HG03378 (cell line): ENCODE measurements around the gene TENM3.
A peak's percentile ranks its signal among the peaks of the same experiment; 100 is the strongest.
"Not testable (repeated sequence)": the region's sequence is repeated elsewhere in the genome, so short reads cannot be mapped to it uniquely, and the experiment has no call there.

Experiments
- ATAC-seq: cut with Tn5 transposase; IDR thresholded peaks from one replicate; pipeline ENCODE4 v1.9.1; 2021; ENCODE audit warnings: mild to moderate bottlenecking, moderate library complexity; ENCODE audit not compliant: unreplicated experiment

Gene TENM3

DNA sequence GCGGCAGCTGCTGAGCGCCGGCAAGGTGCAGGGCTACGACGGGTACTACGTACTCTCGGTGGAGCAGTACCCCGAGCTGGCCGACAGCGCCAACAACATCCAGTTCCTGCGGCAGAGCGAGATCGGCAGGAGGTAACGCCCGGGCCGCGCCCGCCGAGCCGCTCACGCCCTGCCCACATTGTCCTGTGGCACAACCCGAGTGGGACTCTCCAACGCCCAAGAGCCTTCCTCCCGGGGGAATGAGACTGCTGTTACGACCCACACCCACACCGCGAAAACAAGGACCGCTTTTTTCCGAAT lies 557.0 kb downstream of the TENM3 start:
- no peak for ATAC-seq

DNA sequence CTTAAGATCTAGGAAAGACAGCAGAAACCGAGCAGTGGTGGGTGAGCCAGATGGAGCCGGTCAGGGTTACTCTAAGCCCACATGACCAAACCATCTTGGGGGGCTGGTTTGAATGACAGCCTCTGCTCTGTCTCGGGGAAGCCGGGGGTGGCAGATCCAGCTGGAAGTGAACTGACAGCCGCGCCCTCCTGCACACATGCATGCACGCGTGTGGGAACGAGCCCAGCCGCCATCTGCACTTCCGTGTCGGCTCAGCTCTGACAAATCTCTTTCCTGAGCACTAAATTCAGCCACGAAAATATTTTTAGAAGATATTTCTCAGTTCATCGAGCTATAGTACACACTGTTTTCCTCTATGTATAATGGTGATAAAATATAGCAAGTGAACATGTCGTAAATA lies 558.4 kb downstream of the TENM3 start:
- no peak for ATAC-seq

DNA sequence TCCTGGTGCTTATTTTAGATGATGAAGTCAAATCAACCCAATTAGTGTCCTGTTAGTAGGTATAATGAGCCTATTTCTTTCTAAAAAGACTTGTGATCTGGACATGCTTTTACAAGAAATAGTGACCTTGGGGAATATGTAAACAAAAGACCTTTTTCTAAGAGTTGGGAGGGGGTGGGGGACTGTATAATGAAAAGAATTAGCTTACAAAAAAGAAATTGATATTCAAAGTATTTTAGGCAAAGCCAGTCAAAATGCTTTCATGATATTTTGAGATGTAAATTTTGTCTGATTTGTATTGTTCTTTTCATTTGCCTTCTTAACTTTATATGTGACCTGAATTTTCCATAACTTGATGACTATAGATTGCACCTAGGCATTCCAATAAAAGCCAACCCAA lies 559.4 kb downstream of the TENM3 start:
- ATAC-seq, result no peak

DNA sequence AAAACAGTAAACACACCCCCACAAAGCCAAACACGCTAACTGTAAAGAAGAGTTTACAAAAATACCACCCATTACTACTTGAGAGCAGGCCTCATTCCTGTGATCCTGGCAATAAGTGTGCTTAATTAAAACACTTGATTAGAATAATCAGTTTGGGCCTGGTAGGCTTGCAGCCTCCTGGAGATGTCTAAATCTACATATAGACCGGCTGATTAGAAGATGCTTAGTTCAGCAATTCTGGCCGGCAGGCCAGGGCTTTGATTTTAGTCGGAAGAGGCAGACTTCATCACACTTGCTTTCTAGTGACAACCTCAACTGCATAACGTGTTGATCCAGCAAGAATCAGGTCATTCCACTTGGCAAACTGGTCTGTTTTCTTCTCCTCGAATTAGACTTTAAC lies 560.0 kb downstream of the TENM3 start:
- no peak for ATAC-seq

DNA sequence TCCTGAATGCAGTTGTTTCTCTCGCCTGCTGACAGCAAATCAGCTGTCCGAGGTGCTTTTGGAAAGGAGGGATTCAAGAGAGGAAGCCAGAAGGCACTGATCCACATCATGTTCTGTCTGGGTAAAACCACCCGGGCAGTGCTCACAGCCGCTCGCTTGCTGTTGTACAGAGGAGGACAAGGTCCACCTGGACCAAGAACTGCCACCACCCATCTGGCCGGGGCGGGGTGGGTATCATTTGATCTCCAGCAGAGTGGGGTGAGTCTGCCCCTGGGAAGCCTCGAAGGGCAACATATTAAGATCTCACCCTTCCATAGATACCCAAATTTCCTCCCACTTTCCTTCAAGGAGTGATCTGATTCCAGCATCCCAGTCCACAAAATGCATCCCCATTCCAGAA lies 560.9 kb downstream of the TENM3 start:
- no peak for ATAC-seq

DNA sequence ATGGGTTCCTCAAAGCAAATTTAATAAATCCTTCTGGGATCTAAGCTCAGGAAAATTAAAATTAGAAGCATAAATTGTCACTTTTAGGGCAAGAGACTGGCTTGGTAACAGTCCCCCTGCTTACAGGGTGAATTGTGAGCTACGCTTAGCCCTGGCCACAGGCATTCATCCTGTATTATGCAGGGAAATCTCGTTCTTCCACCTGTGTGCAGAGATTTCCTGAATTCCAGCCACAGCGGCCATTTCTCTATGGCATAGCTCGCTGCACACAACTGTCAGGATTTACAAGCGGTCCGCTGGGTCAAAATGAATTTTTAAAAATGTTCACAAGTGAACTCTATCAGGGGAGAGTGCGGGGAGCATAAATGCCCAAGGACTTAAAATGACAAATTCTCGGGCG lies 562.1 kb downstream of the TENM3 start:
- ATAC-seq, result no peak

DNA sequence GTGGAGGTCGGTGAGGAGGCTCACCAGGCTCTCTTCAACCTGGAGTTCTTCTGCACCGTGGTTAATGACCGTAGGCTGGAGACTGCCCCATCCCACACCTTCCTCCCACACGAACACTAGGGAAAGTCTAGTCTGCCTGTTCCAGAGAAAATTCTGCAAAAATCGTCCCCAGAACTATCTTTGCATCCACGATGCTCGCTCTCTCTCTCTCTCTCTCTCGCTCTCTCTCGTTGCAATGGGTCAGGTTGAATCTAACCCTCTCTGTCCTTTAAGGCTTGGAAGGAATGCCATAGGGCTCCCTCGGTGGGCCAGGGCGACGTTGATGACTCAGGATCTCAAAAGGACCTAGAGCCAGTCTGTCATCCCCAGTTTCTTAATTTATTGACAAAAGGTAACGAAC lies 562.5 kb downstream of the TENM3 start:
- ATAC-seq, result no peak

DNA sequence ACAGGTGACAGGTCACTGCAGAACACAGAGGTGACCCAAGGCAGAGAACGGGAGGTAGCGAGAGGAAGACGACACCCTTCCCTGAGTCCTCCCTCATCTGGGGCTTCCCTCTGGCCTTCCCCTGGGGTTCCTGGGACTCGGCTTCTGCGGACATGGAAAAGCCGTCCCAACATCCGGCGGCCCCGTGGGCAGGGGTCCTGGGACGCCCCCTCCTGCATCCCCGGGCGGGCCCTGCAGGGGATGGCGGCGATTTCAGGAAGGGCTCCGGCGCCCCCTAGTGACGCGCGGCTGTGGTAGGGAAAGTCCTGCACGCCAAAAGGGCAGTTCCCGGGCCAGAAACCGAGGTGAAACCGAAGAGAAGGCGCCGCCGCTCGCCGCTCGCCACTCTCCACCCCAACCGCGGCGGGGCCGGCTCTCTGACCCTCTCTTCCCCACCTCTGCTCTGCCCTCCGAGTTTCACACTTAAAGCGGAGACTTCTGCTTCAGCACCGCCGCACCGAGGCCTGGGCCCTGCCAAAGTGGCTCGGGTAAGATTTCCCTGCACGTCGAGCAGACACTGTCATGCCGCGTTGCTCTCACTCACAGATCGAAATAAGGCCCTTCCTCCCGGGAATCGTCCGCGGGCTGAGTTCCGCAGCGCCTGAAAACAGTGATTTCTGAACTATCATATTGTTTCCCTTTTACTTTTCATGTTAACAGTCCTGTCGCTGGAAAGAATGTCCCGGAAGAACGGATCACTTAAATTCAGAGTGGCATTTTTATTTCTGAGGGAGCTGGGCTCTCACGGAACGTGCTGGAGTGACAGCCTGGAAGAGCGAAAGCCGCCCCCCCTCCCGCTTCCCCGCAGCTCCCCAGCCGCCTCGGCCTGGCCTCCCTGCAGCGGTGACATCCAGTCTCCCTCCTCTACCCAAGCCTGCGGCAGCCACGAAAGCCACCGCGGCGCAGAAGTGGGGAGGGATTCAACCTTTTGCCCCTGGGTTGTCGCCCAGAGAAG lies 563.4 kb downstream of the TENM3 start:
- peak; percentile 56 for ATAC-seq

DNA sequence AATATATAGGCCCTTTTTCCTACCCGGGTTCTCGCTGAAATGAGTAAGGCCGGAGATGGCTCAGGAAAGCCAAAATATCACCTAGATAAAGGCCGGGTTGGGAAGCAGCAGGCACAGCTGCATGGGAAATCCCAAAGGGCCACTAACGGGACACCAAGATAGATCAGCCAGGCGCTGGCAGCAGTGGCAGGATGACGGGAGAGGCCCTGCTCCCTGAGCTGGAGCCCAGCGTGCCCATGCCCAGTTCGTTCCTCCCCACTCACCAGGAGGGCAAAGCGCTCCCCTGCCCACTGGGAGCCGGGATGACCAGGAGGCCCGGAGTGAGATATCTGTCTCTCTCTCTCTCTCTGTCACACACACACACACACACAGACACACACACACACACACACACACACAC lies 564.1 kb downstream of the TENM3 start:
- no peak for ATAC-seq

DNA sequence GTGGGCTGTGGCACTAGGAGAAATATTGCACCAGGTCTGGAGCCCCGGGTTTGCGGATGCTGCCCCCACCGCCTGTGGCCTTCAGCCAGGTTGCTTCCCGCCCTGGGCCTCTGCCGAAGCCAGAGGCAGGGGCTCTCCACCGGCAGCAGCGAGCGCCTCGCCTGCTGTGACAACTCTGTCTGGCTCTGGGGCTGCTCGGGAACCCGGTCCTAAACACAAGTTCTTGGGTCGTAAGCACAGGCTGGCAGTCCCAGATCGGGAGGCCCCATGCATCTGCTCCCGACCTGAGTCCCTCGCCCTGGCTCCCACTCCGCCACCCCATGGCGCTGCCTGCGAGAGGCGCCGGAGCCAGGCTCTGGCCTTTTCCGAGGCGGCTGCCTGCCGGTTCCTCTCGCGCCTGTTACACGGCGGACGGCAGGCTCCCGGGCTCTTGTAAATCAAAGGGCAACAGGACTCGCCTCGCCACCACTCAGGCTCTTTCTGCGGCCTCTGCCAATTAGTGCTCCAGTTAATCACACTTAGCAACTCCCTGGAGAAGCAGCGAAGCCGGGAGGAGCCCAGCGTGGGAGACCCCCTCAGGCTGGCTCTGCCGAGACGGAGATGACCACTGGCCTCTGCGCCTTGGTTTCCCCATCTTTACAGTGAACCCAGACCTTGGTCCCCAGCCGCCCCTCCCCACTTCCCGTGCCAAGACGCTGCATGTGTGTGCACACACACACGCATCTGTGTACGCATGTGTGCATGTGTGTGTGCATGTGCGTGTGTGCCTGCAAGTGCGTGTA lies 564.8 kb downstream of the TENM3 start:
- ATAC-seq, result no peak

DNA sequence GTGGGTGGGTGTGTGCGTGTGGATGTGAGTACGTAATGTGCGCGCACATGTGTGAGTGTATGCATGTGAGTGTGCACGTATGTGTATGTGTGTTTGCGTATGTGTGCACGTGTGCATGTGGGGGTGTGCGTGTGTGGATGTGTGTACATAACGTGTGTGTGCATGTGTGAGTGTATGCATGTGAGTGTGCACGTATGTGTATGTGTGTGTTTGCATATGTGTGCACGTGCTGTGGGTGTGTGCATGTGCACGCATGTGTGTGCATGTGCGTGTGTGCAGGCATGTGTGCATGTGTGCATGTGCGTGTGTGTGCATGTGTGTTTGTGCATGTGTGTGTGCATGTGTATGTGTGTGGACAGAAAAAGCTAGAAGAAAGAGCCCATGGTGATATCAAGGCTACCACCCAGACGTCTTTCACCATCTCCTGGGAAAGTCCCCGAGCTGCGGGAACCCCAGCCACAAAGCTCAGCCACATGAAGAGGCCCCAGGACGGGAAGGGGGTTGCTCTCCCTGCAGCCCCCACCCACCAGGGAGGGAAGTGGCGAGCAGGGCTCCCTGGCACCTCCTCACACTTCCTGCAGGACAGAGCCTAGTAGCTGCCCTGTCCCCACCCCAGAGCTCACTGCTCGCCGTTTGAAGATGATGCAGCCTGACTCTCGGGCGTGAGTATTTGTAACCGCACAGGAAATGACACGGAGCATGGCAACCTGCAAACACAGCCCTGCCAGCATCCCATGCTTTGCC lies 565.6 kb downstream of the TENM3 start:
- ATAC-seq, result peak; percentile 97

DNA sequence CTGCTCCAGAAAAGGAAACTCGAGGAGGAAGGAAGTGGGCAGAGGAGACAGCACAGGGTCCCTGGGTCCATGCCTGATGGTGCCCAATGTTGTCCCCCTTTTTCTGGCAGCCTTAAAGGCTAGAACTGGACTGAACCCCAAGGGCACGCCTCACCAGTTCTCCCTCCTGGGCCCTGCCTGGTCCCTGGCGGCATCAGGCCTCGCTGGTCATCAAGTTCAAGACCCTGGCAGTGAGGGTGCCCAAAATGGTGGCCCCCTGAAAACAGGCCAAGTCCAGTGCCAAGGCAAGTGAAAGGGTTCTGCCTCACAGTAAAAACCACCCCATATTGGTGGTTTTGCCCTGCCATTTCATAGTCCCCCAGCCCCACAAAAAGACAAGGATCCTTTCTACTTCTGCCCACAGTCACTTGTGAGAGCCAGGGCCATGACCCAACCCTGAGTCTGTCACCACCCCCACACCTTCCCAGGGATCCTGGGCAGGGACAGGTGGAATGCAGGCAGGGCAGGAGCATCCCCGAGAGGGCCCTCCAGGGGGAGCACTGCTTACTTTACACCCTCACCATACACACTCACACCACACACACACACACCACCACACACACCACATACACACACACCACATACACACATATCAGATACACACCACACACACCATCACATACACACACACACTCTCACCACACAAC lies 566.4 kb downstream of the TENM3 start:
- ATAC-seq, result peak; percentile 34

DNA sequence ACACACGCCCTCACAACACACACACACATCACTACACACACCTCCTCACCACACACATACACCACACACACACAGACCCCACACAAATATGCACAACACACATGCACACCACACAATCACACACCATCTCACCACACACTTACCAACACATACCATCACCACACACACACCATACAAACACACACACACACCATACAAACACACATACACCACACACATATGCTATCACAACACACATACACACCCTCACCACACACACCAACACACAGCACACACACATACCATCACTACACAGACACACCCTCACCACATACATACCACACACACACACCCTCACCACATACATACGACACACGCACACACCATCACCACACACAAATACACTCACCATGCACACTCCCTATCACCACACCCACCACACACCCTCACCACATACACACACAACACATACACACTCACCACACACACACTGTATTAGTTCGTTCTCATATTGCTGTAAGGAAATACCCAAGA lies 567.0 kb downstream of the TENM3 start:
- no peak for ATAC-seq

DNA sequence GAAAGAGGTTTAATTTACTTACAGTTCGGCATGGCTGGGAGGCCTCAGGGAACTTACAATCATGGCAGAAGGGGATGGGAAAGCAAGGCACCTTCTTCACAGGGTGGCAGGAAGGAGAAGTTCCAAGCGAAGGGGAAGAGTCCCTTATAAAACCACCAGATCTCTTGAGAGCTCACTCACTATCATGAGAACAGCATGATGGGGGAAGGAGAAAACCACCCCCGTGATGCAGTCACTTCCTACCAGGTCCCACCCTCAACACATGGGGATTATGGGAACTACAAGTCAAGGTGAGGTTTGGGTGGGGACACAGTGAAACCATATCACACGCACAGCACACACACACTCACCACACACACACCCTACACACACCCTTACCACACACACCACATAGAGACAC lies 569.7 kb downstream of the TENM3 start:
- ATAC-seq, result no peak

DNA sequence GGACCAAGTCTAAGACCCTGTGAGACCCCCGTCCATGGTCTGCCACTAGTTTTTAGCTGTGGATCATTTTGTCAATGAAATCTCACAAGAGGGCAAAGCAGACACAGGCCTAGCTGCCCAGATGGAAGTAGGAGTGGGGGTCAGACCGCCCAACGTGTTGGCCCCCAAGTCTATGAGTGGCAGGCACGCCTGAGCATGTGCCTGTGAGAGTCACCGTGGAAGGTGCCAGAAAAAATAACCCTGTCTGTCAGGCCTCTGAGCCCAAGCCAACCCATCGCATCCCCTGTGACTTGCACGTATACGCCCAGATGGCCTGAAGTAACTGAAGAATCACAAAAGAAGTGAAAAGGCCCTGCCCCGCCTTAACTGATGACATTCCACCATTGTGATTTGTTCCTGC lies 570.9 kb downstream of the TENM3 start:
- ATAC-seq, result not testable (repeated sequence)

DNA sequence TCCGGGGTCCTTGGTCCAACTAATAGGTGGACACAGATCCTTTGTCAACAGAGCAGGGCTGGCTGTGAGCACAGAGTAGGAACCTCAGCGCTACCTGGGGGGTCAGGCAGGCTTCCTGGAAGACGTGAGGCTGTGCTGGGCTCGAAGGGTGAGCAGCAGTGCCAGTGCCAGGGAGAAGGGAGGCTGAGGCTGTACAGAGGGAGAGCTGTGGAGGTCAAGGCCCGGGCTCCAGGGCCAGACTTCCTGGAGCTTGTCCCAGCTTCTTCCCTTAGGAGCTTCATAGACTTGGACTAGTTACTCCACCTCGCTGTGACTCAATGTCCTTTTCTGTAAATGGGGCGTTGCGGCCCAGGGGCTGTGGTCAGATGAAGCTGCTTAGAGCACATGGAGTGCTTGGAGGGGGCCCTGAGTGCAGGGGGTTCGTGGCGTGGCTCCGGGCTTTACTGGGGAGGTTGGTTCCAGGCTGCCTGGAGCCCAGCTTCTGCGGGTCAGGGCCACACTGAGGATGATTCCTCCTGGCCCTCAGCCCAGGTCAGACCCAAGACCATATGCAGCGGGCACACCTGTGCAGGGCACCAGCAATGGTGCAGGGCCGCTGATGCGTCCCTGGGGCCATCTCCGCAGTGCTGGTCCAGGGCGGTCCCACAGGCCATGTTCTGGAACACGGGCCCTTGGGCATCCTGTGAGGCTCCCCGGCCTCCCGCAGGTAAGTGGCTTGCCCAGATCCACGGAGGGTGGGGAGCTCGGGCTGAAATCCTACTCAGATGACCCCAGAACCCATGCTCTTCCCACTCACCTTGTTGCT lies 575.9 kb downstream of the TENM3 start:
- no peak for ATAC-seq

DNA sequence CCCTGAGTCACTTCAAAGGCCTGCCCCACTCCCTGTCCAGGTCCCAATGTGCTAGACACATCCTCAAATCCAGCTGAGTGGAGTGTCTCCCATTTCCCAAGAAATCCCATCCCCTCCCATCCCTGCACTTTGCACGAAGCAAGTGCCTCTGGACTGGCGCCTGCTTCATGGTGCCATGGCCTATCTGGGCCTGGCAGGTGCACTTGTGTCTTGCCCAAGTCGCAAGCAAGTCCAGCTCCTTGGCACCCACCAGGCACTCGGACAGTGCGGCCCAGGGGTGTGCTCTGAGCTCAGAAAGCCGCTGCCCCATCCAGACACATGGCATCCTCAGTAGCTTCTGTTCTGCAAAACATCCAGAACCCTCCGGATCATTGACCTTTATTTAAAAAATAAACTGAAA lies 576.5 kb downstream of the TENM3 start:
- no peak for ATAC-seq

DNA sequence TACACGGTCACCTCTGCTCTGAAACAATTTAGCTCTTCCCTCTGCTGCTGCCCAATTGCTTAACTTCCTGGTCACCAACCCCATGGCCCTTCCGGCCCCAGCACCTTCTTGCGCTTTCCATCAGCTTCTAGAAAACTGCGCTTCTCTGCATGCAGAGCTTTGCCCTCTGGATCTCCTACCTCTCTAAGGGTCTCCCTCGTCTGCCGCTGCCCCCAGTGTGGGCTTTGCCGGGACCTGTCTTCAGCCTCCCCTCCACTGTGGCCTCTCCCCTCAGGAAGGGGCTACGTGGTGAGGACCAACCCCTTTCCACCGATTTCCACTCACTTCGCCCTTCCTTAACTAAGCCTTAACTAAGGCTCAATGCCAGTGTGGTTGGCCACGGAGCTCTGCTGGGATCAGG lies 579.4 kb downstream of the TENM3 start:
- no peak for ATAC-seq

DNA sequence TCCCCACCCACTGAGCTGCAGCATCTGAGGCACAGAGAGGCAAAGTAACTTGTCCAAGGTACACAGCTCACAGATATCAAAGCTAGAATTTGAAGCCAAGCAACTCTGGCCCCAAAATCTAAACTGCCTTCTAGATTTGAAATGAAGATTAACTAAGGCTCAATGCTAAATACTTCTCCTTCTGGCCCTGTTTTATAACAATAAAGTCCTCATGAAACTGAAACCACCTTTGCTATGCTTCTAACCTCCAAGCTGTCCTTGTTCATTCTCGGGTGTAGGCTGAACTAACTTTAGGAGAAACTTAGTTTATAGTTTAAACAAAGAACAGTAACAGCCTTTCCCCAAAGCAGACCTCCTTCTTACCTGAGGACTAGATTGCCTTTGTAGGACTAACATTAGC lies 580.4 kb downstream of the TENM3 start:
- ATAC-seq, result peak; percentile 73

DNA sequence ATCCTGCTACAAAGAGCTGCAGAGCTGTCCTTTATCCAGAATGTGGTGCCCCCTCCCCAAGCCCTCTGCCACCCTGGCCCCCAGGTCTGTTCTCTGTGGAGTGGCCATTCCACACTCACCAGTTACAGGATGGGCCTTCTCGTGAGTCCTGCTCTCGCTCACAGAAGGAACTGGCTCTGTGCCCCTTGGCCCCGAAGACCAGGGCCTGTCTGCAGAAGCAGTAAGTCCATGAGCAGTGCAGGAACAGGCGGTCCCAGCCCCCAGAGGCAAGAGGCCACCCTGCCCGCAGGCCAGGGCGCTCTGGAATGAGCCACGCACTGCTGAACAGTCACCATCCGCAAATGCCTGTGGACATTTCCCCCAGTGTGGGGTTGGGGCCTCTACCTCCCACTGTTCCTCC lies 581.8 kb downstream of the TENM3 start:
- no peak for ATAC-seq
